Neural progenitor cell (in vitro differentiated cells): ENCODE measurements around the gene ARHGAP24.

ENCODE experiments used
- CTCF ChIP-seq: fragments of 200-600 bp; sonication (generic); IDR thresholded peaks from 2 replicates; pipeline ENCODE4 v1.5.1; 2017; ENCODE audit warnings: antibody characterized with exemption, mild to moderate bottlenecking
- EZH2 ChIP-seq: fragments of 200-600 bp; sonication (generic); IDR thresholded peaks from 2 replicates; pipeline ENCODE4 v1.6.1; 2017; ENCODE audit warnings: antibody characterized with exemption, mild to moderate bottlenecking, moderate library complexity
- EZH2phosphoT487 ChIP-seq: fragments of 200-600 bp; sonication (generic); IDR thresholded peaks from 2 replicates; pipeline ENCODE4 v1.6.1; 2017; ENCODE audit warnings: antibody characterized with exemption

- no peak for TF ChIP-seq CTCF
- TF ChIP-seq EZH2, result no peak
- TF ChIP-seq EZH2phosphoT487, result no peak
These were observed 253.5 kb downstream of the ARHGAP24 start for GRCh38 chr4:85728464-85728863.
